BE2C (cell line): ENCODE results near the gene RAD9A.
A peak's percentile ranks its signal among the peaks of the same experiment; 100 is the strongest.

Source experiments
- DNase-seq: peaks from one replicate; pipeline ENCODE4 v3.0.0-alpha.2; 2020
- H3K27me3 ChIP-seq: fragments of 250-450 bp; sonication (Bioruptor Pico); 2 replicates; pipeline ENCODE4 v1.5.1; 2020; ENCODE audit warnings: mild to moderate bottlenecking
- H3K36me3 ChIP-seq: fragments of 250-450 bp; sonication (Bioruptor Pico); 2 replicates; pipeline ENCODE4 v1.5.1; 2020; ENCODE audit warnings: mild to moderate bottlenecking
- H3K4me1 ChIP-seq: fragments of 250-450 bp; sonication (Bioruptor Pico); 2 replicates; pipeline ENCODE4 v1.5.1; 2020
- H3K4me3 ChIP-seq: 2 replicates; pipeline ENCODE4 v1.5.1; 2011; ENCODE audit warnings: low read depth, low read length
- H3K9me3 ChIP-seq: fragments of 250-450 bp; sonication (Bioruptor Pico); 2 replicates; pipeline ENCODE4 v1.5.1; 2020
- TF ChIP-seq, protein P1 (sequence below): IDR thresholded peaks from 2 replicates; pipeline ENCODE4 v1.5.1; 2012; ENCODE audit warnings: mild to moderate bottlenecking, low read depth, low read length

Gene RAD9A

DNA sequence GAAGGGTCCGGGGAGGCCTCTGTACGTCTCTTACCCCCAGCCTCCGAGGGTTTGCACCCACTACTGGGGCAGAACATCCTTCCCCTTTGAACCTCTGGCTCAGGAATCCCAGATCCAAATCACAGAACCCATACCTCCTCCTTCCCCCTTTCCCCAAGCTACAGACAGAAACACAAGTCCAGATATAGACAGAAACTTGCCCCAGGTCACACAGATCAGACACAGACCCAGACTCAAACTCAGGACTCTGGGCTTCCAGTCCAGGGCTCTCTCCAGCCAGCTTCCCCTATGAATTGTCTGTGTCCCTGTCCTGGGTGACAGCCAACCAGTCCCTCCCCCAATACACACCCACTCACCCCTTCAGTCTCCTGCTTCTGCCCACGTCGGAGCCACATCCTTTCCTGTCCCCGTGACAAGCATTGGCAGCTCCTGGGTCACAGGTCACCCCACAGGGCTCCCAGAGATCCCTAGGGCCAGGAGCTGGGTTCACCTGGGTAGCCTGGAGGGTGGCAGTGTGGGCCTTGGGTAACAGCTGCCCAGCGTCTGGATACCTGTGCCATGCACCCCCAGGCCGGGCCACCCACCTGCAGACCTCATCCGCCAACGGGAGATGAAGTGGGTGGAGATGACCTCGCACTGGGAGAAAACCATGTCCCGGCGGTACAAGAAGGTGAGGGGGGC lies 12.9 kb downstream of the RAD9A start:
- TF ChIP-seq, protein P1, sequence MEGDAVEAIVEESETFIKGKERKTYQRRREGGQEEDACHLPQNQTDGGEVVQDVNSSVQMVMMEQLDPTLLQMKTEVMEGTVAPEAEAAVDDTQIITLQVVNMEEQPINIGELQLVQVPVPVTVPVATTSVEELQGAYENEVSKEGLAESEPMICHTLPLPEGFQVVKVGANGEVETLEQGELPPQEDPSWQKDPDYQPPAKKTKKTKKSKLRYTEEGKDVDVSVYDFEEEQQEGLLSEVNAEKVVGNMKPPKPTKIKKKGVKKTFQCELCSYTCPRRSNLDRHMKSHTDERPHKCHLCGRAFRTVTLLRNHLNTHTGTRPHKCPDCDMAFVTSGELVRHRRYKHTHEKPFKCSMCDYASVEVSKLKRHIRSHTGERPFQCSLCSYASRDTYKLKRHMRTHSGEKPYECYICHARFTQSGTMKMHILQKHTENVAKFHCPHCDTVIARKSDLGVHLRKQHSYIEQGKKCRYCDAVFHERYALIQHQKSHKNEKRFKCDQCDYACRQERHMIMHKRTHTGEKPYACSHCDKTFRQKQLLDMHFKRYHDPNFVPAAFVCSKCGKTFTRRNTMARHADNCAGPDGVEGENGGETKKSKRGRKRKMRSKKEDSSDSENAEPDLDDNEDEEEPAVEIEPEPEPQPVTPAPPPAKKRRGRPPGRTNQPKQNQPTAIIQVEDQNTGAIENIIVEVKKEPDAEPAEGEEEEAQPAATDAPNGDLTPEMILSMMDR: no peak
- no peak overlapping the region for H3K4me3 ChIP-seq
- H3K9me3 ChIP-seq: no peaks in the 10 kb centered on the region
- no peak for DNase-seq
- H3K27me3 ChIP-seq: no peaks in the 10 kb centered on the region
- peaks cover 4% of the 10 kb centered on the region for H3K36me3 ChIP-seq
- H3K4me1 ChIP-seq: peaks cover 10% of the 10 kb centered on the region

DNA sequence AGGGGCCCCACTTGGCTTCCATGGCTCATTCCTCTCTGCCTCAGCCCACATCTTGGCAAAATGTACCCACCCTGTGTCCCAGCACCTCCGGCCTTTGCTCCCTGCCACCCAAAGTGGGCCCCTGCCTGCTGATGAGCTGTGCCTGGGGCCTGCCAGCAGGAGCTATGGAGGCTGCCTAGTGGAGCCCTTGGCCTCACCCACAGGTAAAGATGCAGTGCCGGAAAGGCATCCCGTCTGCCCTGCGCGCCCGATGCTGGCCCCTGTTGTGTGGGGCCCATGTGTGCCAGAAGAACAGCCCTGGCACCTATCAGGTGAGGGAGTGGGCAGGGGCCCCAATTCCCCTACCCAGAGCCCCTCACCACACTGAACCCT lies 13.4 kb downstream of the RAD9A start:
- no peaks in the 10 kb centered on the region for H3K9me3 ChIP-seq
- H3K4me1 ChIP-seq: peaks cover 7% of the 10 kb centered on the region
- no peaks in the 10 kb centered on the region for H3K36me3 ChIP-seq
- H3K4me3 ChIP-seq: no peak overlapping the region
- H3K27me3 ChIP-seq: no peaks in the 10 kb centered on the region
- no peak for DNase-seq
- TF ChIP-seq, protein P1: no peak

DNA sequence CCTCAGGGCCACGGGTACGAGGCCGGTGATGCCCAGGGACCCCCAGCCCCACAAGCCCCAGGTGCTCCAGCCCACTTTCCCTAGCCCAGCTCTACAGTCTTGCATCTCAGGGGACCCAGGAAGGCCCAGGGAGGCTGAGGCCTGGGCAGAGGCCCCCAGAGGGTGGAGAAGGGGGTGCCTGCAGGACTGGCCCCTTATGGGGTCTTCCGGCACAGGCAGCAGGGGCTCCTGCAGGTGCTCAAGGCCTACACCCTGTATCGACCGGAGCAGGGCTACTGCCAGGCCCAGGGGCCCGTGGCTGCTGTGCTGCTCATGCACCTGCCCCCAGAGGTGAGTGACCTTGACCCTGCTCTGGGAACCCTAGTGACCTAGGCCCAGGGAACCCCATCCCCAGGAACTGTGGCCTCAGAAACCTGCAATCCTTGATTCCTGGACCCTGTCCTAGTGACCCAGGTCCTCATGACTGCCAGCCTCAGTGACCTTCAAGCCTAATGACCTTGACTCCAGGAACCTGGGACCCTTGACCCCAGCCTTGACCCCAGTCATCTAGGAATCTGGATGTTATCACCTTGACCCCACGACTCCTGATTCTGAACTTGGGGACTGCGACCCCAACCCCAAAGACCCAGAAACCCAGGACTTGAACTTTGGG lies 14.0 kb downstream of the RAD9A start:
- DNase-seq: no peak
- no peaks in the 10 kb centered on the region for H3K9me3 ChIP-seq
- peaks cover 5% of the 10 kb centered on the region; the same call in 1 of the 2 replicates for H3K4me1 ChIP-seq
- H3K36me3 ChIP-seq: no peaks in the 10 kb centered on the region
- H3K27me3 ChIP-seq: no peaks in the 10 kb centered on the region
- no peak overlapping the region for H3K4me3 ChIP-seq
- TF ChIP-seq, protein P1: no peak

DNA sequence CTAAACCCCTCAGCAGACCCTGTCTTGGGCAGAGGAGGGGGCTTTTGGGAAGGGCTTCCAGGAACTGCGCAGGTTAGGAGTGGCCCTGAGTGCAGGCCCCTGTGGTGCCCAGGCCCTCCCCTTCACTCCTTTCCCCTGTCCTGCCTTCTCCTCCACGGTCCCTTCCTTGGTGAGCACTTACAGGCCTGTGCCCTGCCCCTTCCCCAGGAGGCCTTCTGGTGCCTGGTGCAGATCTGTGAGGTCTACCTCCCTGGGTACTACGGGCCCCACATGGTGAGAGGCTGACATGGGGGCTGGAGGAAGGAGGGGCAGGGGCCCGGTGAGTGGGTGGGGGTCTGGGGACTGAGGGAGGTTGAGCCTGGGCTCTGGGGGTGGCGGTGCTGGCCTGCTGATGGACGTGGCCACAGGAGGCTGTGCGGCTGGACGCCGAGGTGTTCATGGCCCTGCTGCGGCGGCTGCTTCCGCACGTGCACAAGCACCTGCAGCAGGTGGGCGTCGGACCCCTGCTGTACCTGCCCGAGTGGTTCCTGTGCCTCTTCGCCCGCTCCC lies 14.7 kb downstream of the RAD9A start:
- Histone ChIP-seq H3K4me3 (no peak overlapping the region), H3K36me3 (no peaks in the 10 kb centered on the region), H3K27me3 (no peaks in the 10 kb centered on the region), H3K9me3 (no peaks in the 10 kb centered on the region), H3K4me1 (peaks cover 5% of the 10 kb centered on the region; the same call in 1 of the 2 replicates)
- TF ChIP-seq, protein P1: no peak
- DNase-seq: no peak

DNA sequence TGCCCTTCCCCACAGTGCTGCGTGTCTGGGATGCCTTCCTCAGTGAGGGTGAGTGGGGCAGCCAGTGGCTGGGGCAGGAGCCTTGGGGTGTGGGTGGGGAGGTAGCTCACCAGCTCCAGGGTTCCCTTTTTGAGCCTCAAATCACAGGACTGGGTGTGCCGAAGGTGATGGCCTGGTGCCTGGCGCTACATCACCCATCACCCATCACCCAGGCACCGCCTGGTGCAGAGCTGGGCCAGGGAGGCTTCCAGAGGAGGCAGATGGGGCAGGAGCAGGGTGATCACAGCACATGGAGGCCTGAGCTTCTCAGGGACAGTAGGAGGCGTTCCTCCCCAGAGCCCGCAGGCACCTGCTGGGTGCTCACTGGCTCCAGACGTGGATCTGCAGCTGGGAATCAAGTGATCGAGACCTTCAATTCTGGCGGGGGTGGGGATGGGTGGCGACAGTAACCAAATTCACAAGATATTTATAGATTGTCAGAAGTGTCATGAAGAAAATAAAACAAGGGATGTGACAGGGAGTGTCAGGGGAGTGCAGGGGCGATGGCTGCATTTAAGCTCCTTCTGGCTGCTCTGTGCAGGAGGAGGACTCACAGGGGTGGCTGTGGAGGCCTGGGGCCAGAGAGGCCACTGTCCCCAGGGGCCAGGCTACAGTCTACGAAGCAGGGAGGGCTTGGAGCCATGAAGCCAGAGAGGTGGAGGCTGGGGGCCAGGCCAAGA lies 15.3 kb downstream of the RAD9A start:
- Histone ChIP-seq H3K4me3 (no peak overlapping the region), H3K9me3 (no peaks in the 10 kb centered on the region), H3K4me1 (peaks cover 5% of the 10 kb centered on the region; the same call in 1 of the 2 replicates), H3K36me3 (no peaks in the 10 kb centered on the region), H3K27me3 (no peaks in the 10 kb centered on the region)
- DNase-seq: no peak
- TF ChIP-seq, protein P1: 0 out of 2 replicates have a peak, but pooled peaks have one; percentile 15
